ENCODE measurements around the gene NOP56. TPM values are rescaled to one million over a fixed set of nuclear protein-coding genes. Genes with fewer than 3 reads are reported as not detected.

The NOP56 gene
- total RNA-seq = 10 to 100 TPM; 36.2 to 83.1 (median 60.1) TPM
- 100 to 1,000 TPM; 124 to 204 TPM for polyA plus RNA-seq

GRCh38 chr20:2651772-2652723, at the start of gene NOP56:
Gene NOP56 (plus strand): TSS chr20:2652632. CDS start chr20:2652661, 29 bp downstream.
- WGBS, 2 donors = 0% methylated on average over 90 to 101 of the region's 101 CpGs

GRCh38 chr20:2602746-2603145, 49.7 kb upstream of the NOP56 start:
- FAIRE-seq (no peak), DNase-seq (no peak), ATAC-seq (no peak)
- Histone ChIP-seq H3K27ac (no peak overlapping the region), H3K4me3 (no peak overlapping the region), H3K9me3 (no peaks in the 10 kb centered on the region), H3K27me3 (no peaks in the 10 kb centered on the region), H3K36me3 (no peaks in the 10 kb centered on the region), H3K4me1 (no peaks in the 10 kb centered on the region)
- intact Hi-C loops (cut with DNase I) = no loop called here
- no peak for TF ChIP-seq CTCF (IDR thresholded peaks at IDR 0.05)
- WGBS, 2 donors = 67 to 79% methylated on average over 4 of the region's 4 CpGs

More at GRCh38 chr20:2651772-2652723, at the start of gene NOP56:
- DNase-seq (peak; percentile 89 to 96 (median 94)), FAIRE-seq (no peak), ATAC-seq (peak; percentile 96 to 99 (median 96))
- Histone ChIP-seq H3K36me3 (peaks cover 5 to 27% (median 20%) of the 10 kb centered on the region in 3 donors), H3K27me3 (no peaks in the 10 kb centered on the region), H3K4me3 (peak within 1 kb of the TSS; percentile 91 to 98 (median 96)), H3K4me1 (peaks cover 5 to 16% (median 7%) of the 10 kb centered on the region in 3 donors), H3K9me3 (no peaks in the 10 kb centered on the region), H3K27ac (peak within 1 kb of the TSS; percentile 78 to 91 (median 80))
- intact Hi-C loops (cut with DNase I) = no loop called here
- no peak for TF ChIP-seq CTCF (IDR thresholded peaks at IDR 0.05)

- ATAC-seq (peak in 2 of 4 donors; percentile 31 to 41), DNase-seq (no peak), FAIRE-seq (no peak)
- no peak overlapping the region for H3K27ac ChIP-seq
- no peaks in the 10 kb centered on the region for H3K4me1 ChIP-seq
- intact Hi-C loops (cut with DNase I) = no loop called here
- WGBS, 2 donors = 37 to 44% methylated on average over 7 of the region's 7 CpGs
- no peak overlapping the region for H3K4me3 ChIP-seq
- H3K9me3 ChIP-seq = no peaks in the 10 kb centered on the region
- no peaks in the 10 kb centered on the region for H3K36me3 ChIP-seq
- no peaks in the 10 kb centered on the region for H3K27me3 ChIP-seq
- no peak for TF ChIP-seq CTCF (IDR thresholded peaks at IDR 0.05)
Measured at GRCh38 chr20:2603816-2604505, 48.5 kb upstream of the NOP56 start.

- intact Hi-C loops (cut with DNase I) = no loop called here
- ATAC-seq = no peak
- no peaks in the 10 kb centered on the region for H3K4me1 ChIP-seq
- TF ChIP-seq CTCF (IDR thresholded peaks at IDR 0.05) = no peak
- no peaks in the 10 kb centered on the region for H3K36me3 ChIP-seq
- WGBS, 2 donors = 17 to 27% methylated on average over 3 of the region's 3 CpGs
- H3K9me3 ChIP-seq = no peaks in the 10 kb centered on the region
- FAIRE-seq = no peak
- no peaks in the 10 kb centered on the region for H3K27me3 ChIP-seq
- DNase-seq = no peak
- no peak overlapping the region for H3K4me3 ChIP-seq
- H3K27ac ChIP-seq = no peak overlapping the region
Measured at GRCh38 chr20:2604506-2604835, 48.0 kb upstream of the NOP56 start.

Measured in pancreas (tissue), 10 donors.